ENCODE data around the gene TMEM63A. TPM values are rescaled to one million over a fixed set of nuclear protein-coding genes. Genes with fewer than 3 reads are reported as not detected.

Gene TMEM63A
- total RNA-seq, 1 experiment from 2014 or later: 47.5 TPM

- Histone ChIP-seq H3K79me2 (ENCODE audit: low read length) (peaks cover 13% of the 10 kb centered on the region), H3K9me3 (ENCODE audit: low read length) (no peaks in the 10 kb centered on the region), H4K20me1 (ENCODE audit: low read length) (no peaks in the 10 kb centered on the region), H3K27me3 (ENCODE audit: low read length) (no peaks in the 10 kb centered on the region), H3K4me3 (ENCODE audit: low read length) (no peak overlapping the region), H3K4me1 (ENCODE audit: insufficient read depth, low read length) (peaks cover 6% of the 10 kb centered on the region), H3K36me3 (ENCODE audit: low read depth, low read length) (peaks cover 3% of the 10 kb centered on the region; the same call in 1 of the 2 replicates), H3K4me2 (ENCODE audit: low read length) (no peak overlapping the region), H3K27ac (ENCODE audit: low read length) (no peak overlapping the region), H3F3A (ENCODE audit: low read length, unreplicated experiment) (no peaks in the 10 kb centered on the region), H3K9ac (ENCODE audit: low read length) (no peak overlapping the region), H3K9me2 (replicated peaks; ENCODE audit: low read length) (no peaks in the 10 kb centered on the region), H2AFZ (ENCODE audit: low read length) (no peak overlapping the region)
- no TSS peak for BruUV-seq (replicated peaks)
- ChIA-PET CTCF (no interaction called here), POLR2A (ENCODE audit: unreplicated experiment) (interaction anchor here (0.6 kb wide), 1 partner anchor 18 kb away, joined by 4 read pairs; no protein-coding TSS in a partner anchor)
- no peak for DNase-seq
- TF ChIP-seq EZH2phosphoT487 (IDR thresholded peaks at IDR 0.05; ENCODE audit: borderline replicate concordance, low read length): no peak
- no peak for TF ChIP-seq EZH2 (IDR thresholded peaks at IDR 0.05; ENCODE audit: low read length, unreplicated experiment)
- no peak for TF ChIP-seq CTCF (conservative IDR thresholded peaks at IDR 0.05; ENCODE audit: low read depth, low read length)
- intact Hi-C loops (cut with micrococcal nuclease): no loop called here
- ATAC-seq: no peak
Observed at GRCh38 chr1:225825607-225826007, 56.6 kb downstream of the TMEM63A start.

- POLR2A ChIA-PET (ENCODE audit: unreplicated experiment): no interaction called here
- H3K79me2 ChIP-seq (ENCODE audit: low read length): peaks cover 13% of the 10 kb centered on the region
- no TSS peak for BruUV-seq (replicated peaks)
Observed at GRCh38 chr1:225825078-225825477, 57.1 kb downstream of the TMEM63A start.

More at GRCh38 chr1:225825078-225825477, 57.1 kb downstream of the TMEM63A start:
- Histone ChIP-seq H3K9ac (ENCODE audit: low read length) (no peak overlapping the region), H3K4me1 (ENCODE audit: insufficient read depth, low read length) (peaks cover 10% of the 10 kb centered on the region), H2AFZ (ENCODE audit: low read length) (no peak overlapping the region), H3K9me3 (ENCODE audit: low read length) (no peaks in the 10 kb centered on the region), H3K27ac (ENCODE audit: low read length) (no peak overlapping the region), H3K4me2 (ENCODE audit: low read length) (no peak overlapping the region), H3K36me3 (ENCODE audit: low read depth, low read length) (peaks cover 2% of the 10 kb centered on the region; the same call in 1 of the 2 replicates), H3K4me3 (ENCODE audit: low read length) (no peak overlapping the region), H3K9me2 (replicated peaks; ENCODE audit: low read length) (no peaks in the 10 kb centered on the region), H3F3A (ENCODE audit: low read length, unreplicated experiment) (no peaks in the 10 kb centered on the region), H4K20me1 (ENCODE audit: low read length) (no peaks in the 10 kb centered on the region), H3K27me3 (ENCODE audit: low read length) (no peaks in the 10 kb centered on the region)
- no peak for ATAC-seq
- intact Hi-C loops (cut with micrococcal nuclease): no loop called here
- CTCF ChIA-PET: no interaction called here
- TF ChIP-seq CTCF (conservative IDR thresholded peaks at IDR 0.05; ENCODE audit: low read depth, low read length) (no peak), EZH2phosphoT487 (IDR thresholded peaks at IDR 0.05; ENCODE audit: borderline replicate concordance, low read length) (no peak), EZH2 (IDR thresholded peaks at IDR 0.05; ENCODE audit: low read length, unreplicated experiment) (no peak)
- DNase-seq: no peak
